NCI-H345 treated with DMSO at 0.1 percent for 48 hours (cell line): ENCODE measurements around the gene KCNK18.
A peak's percentile ranks its signal among the peaks of the same experiment; 100 is the strongest.
"Not testable (repeated sequence)": the region's sequence is repeated elsewhere in the genome, so short reads cannot be mapped to it uniquely, and the experiment has no call there.

Source experiments
- DNase-seq: peaks from one replicate; lab custom pipeline; 2025; ENCODE audit not compliant: unreplicated experiment; lab: John Stamatoyannopoulos, UW

KCNK18 gene

DNA sequence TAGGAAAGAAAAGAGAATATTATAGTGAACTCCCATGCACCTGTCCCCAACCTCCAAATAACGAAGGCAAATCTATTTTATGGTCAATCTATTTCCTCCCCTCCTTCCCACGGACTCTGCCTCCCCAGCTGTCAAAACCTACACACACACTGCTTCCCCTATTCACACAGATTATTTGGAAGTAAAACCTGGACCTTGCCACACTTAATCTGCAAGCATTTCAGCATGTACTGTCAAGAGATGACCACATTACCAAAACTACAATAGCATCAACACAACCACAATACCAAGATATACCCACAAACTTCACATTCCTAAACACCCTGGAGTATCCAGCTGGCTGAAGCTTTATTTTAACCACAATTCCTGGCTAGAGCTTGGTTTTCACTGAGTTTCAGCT lies 27.8 kb upstream of the KCNK18 start:
- DNase-seq: no peak

DNA sequence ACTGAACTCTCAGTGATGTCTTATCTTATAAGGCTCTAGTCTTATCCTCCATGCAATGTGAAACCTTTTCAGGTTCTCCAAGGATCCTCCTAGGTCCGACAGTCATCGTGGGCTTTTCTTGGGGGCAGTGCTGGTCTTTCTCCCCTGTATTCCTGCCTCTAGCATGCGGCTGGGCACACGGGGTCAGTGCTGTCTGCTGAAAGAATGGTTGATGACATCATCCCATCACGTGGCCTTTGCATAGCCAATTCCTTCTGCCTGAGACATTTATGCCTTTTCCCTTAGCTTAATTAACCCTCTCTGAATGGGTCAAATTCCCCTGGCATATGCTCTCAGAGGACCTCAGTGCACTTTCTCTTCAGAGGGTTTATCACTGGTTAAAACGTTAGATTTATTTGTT lies 27.0 kb upstream of the KCNK18 start:
- DNase-seq: no peak

GRCh38 chr10:117174439-117175214 lies 22.7 kb upstream of the KCNK18 start:
- peak; percentile 57 for DNase-seq

DNA sequence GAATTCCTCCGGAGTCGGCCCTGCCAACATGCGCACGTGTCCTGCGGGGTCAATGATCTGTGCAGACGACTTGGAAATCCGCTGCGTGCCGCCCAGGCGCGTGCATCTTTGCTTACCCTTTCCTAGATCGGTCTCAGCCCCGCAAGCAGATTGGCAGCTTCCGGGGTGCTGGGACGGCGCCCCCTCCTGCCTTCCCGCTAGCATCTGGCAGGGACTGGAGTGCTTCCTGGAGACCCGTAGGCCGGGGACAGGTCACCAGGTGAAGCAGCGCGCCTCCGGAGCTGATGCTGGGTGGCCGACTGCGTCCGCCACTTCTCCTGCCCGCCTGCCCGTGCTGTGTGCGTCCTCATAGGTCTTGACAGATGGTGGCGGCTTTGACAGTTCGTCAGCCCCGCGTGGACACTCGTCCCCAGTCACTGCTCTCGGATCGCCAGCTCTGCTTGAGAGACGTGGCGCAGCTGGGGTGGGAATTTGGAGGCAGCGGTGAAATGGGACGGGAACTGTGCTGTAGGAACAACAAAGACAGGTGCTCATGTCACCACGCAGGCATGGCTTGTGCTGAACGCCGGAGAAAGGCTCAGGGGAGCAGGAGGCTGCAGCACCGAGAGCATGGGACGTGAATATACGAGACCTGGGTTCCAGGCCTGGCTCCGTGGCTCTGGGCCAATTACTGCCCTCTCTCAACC lies 21.9 kb upstream of the KCNK18 start:
- no peak for DNase-seq

GRCh38 chr10:117175901-117176534 lies 21.3 kb upstream of the KCNK18 start:
- DNase-seq: peak; percentile 35

- DNase-seq: no peak
These were observed 19.1 kb upstream of the KCNK18 start for GRCh38 chr10:117178190-117178589.

GRCh38 chr10:117184296-117184695 lies 13.0 kb upstream of the KCNK18 start:
- DNase-seq: no peak

DNA sequence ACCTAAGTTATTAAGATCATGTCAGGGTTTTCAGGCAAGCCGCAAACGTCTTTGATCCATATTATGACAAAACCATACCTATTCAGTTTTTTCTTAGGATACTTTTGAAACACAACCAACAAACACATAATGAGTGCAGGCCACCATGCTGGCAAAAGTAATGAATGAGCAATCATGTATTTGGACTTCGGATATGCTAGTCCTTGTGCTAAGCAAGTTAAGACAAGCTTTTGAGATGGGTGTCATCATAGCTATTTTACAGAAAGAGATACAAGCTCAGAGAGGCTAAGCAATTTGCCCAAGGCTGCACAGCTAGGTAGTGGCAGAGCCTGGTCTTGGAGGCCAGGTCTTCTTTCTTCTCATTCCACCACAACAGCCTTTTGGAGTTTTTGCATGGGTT lies 12.5 kb upstream of the KCNK18 start:
- no peak for DNase-seq

GRCh38 chr10:117185817-117186216 lies 11.5 kb upstream of the KCNK18 start:
- not testable (repeated sequence) for DNase-seq

DNA sequence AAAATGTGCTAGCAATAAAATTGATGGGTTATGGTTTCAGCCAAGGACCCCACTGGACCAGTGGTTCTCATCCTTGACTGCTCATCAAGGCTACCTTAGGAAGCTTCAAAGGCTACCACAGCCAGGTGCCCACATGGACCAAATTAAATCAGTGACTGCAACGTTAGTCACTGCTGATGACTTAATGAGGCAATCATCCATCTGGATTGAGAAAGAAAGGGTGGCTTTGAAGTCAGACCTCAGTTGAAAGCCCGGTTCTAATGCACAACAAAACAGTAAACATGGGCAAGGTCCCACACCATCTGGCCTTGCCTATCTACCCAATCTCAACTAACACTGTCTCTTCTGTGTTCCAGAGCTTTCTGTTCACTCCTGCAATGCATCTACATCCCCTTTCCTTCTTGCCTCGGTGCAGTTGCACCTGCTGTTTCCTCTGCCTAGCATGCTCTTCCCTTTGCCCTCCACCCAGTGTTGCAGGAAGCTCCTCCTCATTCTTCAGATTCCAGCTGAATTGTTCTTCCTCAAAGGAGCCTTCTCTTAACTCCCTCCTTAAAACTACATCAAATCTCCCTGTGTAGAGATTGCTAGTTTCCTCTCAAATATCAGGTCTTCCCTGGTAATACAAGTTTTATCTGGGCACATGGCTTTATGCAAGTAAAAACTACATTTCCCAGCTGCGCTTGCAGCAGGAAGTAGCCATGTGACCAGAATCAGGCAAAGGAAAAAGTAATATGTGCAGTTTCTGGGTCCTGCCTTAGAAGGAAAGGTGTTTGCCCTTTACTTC lies 10.3 kb upstream of the KCNK18 start:
- DNase-seq: no peak

DNA sequence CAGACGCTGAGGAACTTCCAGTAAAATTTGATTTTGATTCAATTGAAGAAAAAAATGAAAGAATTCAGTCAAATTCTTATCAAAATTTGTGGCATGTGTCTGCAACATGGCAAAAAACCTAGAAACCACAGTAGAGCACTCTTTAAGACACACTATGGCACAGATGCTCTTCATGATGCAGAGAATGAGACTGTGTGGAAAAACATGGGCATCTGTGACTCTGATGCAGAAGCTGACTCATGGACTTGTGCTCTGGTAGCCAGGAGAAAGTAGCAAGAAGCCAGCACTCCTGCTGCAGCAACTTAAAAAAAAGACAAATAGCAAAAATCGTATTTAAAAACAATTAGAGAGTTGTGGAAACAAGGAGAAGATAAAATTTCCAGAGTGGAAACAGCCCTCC lies 8.9 kb upstream of the KCNK18 start:
- no peak for DNase-seq

DNA sequence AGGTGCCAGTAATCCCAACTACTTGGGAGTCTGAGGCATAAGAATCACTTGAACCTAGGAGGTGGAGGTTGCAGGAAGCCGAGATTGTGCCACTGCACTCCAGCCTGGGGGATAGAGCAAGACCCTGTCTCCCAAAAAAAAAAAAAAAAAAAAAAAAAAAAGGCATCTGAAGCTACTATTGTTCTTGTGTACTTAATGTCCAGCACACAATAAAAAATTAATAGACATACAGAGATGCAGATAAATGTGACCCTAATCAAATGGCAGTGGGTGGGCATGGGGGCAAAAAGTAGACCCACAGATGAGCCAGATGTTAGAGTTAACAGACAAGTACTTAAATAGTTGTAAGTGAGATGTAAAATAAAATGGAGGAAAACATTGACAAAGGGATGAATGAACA lies 7.7 kb upstream of the KCNK18 start:
- DNase-seq: no peak

DNA sequence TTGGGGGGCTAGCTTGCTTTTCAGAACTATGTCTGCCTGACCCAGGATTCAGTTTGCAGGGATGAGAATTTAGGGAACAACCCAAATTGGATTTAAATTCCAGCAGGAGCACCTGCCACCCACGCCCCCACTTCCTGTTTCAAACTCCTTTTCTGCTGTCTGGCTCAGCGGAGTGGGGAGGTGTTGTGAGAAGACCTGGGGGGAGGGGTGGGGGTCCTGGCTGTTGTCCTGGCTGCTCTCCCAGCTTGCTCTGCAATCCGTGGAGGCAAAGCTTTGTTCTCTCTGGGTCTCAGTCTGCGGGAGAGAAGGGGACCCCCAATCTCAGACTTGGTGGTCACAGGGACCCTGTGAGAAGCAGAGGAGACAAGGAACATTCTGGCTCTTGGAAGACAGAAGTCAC lies 799 bp downstream of the KCNK18 start:
- DNase-seq: no peak

GRCh38 chr10:117201826-117202225 lies 4.5 kb downstream of the KCNK18 start:
- DNase-seq: no peak

DNA sequence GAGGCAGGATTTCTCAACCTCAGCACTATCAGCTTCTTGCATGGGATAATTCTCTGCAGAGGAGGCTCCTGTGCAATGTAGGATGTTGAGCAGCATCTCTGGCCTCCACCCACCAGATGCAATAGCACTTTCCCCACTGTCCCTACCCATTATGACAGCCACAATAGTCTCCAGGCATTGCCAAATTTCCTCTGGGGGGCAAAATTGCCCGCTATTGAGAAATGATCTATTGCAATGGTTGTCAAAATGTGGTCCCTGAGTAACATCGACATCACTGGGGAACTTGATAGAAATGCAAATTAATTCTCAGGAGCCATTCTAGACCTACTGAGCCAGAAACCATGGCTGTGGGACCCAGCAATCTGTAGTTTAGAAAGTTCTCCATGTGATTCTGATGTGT lies 7.0 kb downstream of the KCNK18 start:
- no peak for DNase-seq

DNA sequence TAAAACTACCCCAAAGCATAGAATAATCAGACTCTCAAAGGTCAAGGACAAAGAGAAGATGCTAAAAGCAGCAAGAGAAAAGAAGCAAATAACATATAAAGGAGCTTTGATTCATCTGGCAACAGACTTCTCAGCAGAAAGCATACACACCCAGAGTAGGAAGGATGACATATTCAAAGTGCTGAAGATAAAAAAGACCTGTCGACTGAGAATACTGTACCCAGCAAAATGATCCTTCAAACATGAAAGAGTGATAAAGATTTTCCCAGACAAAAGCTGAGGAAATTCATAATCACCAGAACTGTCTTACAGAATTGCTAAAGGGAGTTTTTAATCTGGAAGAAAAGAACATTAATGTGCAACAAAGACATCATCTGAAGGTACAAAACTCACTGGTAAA lies 14.9 kb downstream of the KCNK18 start:
- no peak for DNase-seq

GRCh38 chr10:117214401-117214800 lies 17.1 kb downstream of the KCNK18 start:
- DNase-seq: no peak

DNA sequence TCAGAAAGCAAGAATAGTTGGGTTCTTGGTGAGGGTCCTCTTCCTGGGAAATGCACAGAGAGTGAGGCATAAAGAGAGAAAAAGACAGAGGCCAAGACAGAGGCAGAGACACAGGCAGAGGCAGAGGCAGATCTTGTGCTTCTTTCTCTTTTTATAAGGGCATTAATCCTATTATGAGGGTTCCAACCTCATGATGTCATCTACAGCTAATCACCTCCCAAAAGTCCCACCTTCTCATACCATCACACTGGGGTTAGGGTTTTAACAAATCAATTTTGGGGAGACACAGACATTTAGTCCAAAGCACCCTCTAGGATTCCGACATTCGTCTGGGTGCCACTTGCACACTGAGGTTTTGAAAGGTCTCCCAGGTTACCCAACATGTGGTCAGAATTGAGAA lies 17.8 kb downstream of the KCNK18 start:
- no peak for DNase-seq

DNA sequence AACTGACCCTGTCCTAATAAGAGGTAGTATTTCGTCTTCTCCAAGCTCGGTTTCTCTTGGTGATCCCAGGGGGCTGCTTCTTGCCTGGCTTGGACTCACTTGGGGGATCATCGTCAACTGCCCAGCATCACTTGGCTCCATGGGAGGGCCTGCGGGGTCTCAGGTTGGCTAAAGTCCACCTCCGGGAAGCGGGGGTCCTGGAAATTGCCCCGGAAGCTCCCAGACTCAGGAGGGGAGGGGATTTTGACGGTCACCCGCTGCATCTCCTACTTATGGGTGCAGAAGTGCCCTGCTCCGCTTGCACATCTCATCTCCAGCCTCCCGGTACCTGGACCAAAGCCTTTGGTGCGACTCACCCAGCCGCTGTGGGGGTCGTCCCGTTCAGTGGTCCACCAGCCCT lies 18.7 kb downstream of the KCNK18 start:
- no peak for DNase-seq

DNA sequence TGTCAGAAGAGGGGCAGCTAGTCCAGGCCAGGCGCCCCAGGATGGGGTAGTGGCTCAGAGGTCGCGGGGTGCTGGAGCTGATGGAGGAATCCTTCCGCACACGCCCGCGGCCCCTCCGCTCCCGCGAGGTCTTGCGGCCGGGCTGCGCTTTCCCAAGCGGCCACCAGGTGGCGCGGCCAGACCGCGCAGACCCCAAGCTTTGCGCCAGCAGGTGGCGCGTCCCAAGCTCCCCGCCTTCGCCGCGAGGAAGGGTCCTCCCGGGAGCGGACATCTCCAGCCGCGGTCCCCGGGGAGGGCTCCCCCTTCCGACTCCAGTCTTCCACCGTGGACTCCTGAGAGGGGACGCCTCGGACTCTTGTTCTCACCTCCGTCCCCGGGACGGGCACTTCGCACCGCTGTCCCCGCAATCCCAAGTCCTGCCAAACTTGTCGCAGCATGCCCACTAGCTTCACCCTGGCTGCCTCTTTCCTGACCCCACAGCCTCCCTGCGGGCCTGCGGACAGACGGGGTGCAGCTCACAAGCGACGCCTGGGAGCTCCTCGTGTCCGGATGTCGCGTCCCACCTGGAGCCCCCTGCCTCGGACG lies 19.4 kb downstream of the KCNK18 start:
- peak; percentile 37 for DNase-seq

GRCh38 chr10:117217196-117217761 lies 20.0 kb downstream of the KCNK18 start:
- DNase-seq: no peak
